ENCODE data around the gene SCG5.

SCG5 gene

DNA sequence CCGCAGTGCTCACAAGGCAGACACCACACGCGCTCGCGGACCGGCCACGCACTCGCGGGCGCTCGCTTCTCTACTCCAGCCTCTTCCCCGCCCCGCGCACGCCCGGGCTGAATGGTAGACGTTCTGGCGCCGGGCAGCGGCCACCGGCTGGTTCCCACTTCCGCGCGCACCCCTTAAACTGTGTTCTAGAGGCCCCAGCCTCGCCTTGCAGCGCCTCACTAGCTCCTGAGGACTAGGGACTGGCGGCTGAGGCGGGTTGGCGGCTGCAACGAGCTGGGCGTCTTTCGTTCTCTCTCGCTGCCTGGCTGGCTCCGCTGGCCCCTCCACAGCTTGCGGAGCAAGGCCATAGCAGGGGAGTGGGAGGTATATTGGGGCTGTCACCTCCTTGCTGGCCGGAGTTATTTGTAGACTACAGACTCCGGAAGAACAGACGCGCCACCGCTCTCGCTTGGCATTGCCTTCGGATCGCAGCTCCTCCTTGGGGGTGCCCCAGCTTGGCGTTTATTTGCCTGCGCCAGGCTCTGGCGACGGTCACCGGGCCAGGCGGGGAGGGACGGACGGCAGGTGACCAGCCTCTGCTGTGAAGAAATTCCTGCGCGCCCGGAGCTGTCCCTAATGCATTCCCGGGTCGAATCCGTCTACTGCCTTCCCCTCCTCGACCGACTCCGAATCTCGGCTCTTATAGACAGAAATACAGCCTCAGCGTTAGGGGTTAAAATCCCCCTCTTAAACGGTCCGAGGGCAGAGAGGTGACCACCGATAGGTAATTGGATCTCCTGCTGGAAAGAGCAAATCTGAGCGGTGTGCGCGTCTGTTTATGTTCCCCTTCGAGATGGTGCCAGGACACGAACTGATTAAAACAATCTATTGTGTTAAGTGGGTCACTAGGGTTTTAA lies 77.6 kb downstream of the SCG5 start:
- H3F3A ChIP-seq (ENCODE audit: insufficient read depth, low read length), result peaks cover 18% of the 10 kb centered on the region
- H3K27ac ChIP-seq (ENCODE audit: low read length), result no peak overlapping the region
- H3K79me2 ChIP-seq (ENCODE audit: low read length), result no peaks in the 10 kb centered on the region
- no peaks in the 10 kb centered on the region for H4K20me1 ChIP-seq (ENCODE audit: insufficient read depth, low read length)
- TF ChIP-seq EZH2phosphoT487 (IDR thresholded peaks at IDR 0.05; ENCODE audit: low read length), result no peak
- TF ChIP-seq EZH2 (optimal IDR thresholded peaks at IDR 0.05; ENCODE audit: low read depth, low read length), result no peak
- TF ChIP-seq, protein P1, sequence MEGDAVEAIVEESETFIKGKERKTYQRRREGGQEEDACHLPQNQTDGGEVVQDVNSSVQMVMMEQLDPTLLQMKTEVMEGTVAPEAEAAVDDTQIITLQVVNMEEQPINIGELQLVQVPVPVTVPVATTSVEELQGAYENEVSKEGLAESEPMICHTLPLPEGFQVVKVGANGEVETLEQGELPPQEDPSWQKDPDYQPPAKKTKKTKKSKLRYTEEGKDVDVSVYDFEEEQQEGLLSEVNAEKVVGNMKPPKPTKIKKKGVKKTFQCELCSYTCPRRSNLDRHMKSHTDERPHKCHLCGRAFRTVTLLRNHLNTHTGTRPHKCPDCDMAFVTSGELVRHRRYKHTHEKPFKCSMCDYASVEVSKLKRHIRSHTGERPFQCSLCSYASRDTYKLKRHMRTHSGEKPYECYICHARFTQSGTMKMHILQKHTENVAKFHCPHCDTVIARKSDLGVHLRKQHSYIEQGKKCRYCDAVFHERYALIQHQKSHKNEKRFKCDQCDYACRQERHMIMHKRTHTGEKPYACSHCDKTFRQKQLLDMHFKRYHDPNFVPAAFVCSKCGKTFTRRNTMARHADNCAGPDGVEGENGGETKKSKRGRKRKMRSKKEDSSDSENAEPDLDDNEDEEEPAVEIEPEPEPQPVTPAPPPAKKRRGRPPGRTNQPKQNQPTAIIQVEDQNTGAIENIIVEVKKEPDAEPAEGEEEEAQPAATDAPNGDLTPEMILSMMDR (IDR thresholded peaks at IDR 0.05; ENCODE audit: low read length), result no peak
- H3K9me2 ChIP-seq (replicated peaks; ENCODE audit: insufficient read depth, low read length), result no peaks in the 10 kb centered on the region
- DNase-seq, result no peak
- H3K27me3 ChIP-seq (replicated peaks; ENCODE audit: insufficient read depth, low read length), result peaks cover 15% of the 10 kb centered on the region
- H2AFZ ChIP-seq (ENCODE audit: low read length), result no peak overlapping the region
- no peak overlapping the region for H3K4me2 ChIP-seq (ENCODE audit: low read depth, low read length)
- H3K4me1 ChIP-seq (ENCODE audit: low read length), result peaks cover 19% of the 10 kb centered on the region
- no peaks in the 10 kb centered on the region for H3K9me3 ChIP-seq (replicated peaks; ENCODE audit: insufficient read depth, low read length)
- no peaks in the 10 kb centered on the region for H3K36me3 ChIP-seq (replicated peaks; ENCODE audit: insufficient read depth, low read length)
- H3K4me3 ChIP-seq (ENCODE audit: low read length), result no peak overlapping the region
- H3K9ac ChIP-seq (ENCODE audit: low read length), result no peak overlapping the region

DNA sequence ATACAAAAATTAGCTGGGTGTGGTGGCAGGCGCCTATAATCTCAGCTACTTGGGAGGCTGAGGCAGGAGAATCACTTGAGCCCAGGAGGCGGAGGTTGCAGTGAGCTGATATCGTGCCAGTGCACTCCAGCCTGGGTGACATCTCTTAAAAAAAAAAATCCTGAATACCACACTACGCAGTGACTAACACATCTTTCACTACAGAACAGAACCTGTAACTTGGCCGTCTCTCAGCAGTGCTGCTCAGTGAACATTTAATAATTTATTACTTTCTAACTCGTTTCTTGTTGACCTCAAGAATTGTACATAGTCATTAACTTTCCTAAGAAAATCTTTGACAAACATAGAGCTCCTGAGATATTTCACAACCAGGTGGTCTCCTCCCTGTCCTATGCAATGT lies 80.1 kb downstream of the SCG5 start:
- DNase-seq, result no peak
- peaks cover 18% of the 10 kb centered on the region for H3F3A ChIP-seq (ENCODE audit: insufficient read depth, low read length)
- peaks cover 22% of the 10 kb centered on the region for H3K4me1 ChIP-seq (ENCODE audit: low read length)
- H3K4me2 ChIP-seq (ENCODE audit: low read depth, low read length), result no peak overlapping the region
- TF ChIP-seq, protein P1 (IDR thresholded peaks at IDR 0.05; ENCODE audit: low read length), result no peak
- TF ChIP-seq EZH2phosphoT487 (IDR thresholded peaks at IDR 0.05; ENCODE audit: low read length) (no peak), EZH2 (optimal IDR thresholded peaks at IDR 0.05; ENCODE audit: low read depth, low read length) (no peak)
- no peaks in the 10 kb centered on the region for H3K79me2 ChIP-seq (ENCODE audit: low read length)
- no peak overlapping the region for H3K27ac ChIP-seq (ENCODE audit: low read length)
- H3K4me3 ChIP-seq (ENCODE audit: low read length), result no peak overlapping the region
- no peaks in the 10 kb centered on the region for H4K20me1 ChIP-seq (ENCODE audit: insufficient read depth, low read length)
- H3K27me3 ChIP-seq (replicated peaks; ENCODE audit: insufficient read depth, low read length), result peaks cover 10% of the 10 kb centered on the region; the same call in 1 of the 2 replicates
- H3K36me3 ChIP-seq (replicated peaks; ENCODE audit: insufficient read depth, low read length), result no peaks in the 10 kb centered on the region
- H3K9me2 ChIP-seq (replicated peaks; ENCODE audit: insufficient read depth, low read length), result no peaks in the 10 kb centered on the region
- H3K9ac ChIP-seq (ENCODE audit: low read length), result no peak overlapping the region
- no peaks in the 10 kb centered on the region for H3K9me3 ChIP-seq (replicated peaks; ENCODE audit: insufficient read depth, low read length)
- H2AFZ ChIP-seq (ENCODE audit: low read length), result no peak overlapping the region

DNA sequence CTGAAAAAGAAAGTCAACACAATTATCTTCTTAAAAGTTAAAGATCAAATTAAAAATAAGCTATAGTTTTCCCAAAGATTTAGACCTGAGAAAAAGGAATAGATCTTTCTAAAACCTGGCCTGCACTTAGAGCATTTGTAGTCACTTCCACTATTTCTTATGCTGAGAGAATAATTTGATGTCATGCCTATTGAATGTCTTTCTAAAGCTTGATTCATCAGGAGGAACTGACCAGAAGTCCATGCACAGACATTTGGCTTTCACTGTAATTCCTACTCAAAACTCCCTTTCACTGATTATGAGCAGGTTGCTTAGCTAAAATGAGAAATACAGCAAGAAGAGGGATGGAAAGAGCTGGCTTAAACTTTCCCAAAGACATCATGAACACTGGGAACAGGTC lies 80.6 kb downstream of the SCG5 start:
- peak overlapping the region; percentile 77; the same call in 1 of the 2 replicates for H3K4me2 ChIP-seq (ENCODE audit: low read depth, low read length)
- TF ChIP-seq, protein P1 (IDR thresholded peaks at IDR 0.05; ENCODE audit: low read length), result no peak
- TF ChIP-seq EZH2 (optimal IDR thresholded peaks at IDR 0.05; ENCODE audit: low read depth, low read length) (no peak), EZH2phosphoT487 (IDR thresholded peaks at IDR 0.05; ENCODE audit: low read length) (no peak)
- no peak overlapping the region for H3K27ac ChIP-seq (ENCODE audit: low read length)
- no peak for DNase-seq
- H3K36me3 ChIP-seq (replicated peaks; ENCODE audit: insufficient read depth, low read length), result no peaks in the 10 kb centered on the region
- no peaks in the 10 kb centered on the region for H3K9me3 ChIP-seq (replicated peaks; ENCODE audit: insufficient read depth, low read length)
- no peak overlapping the region for H3K4me3 ChIP-seq (ENCODE audit: low read length)
- peaks cover 22% of the 10 kb centered on the region for H3K4me1 ChIP-seq (ENCODE audit: low read length)
- no peak overlapping the region for H2AFZ ChIP-seq (ENCODE audit: low read length)
- H3K79me2 ChIP-seq (ENCODE audit: low read length), result no peaks in the 10 kb centered on the region
- peaks cover 5% of the 10 kb centered on the region; the same call in 1 of the 2 replicates for H3K27me3 ChIP-seq (replicated peaks; ENCODE audit: insufficient read depth, low read length)
- no peaks in the 10 kb centered on the region for H3K9me2 ChIP-seq (replicated peaks; ENCODE audit: insufficient read depth, low read length)
- no peak overlapping the region for H3K9ac ChIP-seq (ENCODE audit: low read length)
- peaks cover 18% of the 10 kb centered on the region for H3F3A ChIP-seq (ENCODE audit: insufficient read depth, low read length)
- no peaks in the 10 kb centered on the region for H4K20me1 ChIP-seq (ENCODE audit: insufficient read depth, low read length)
